K562 (cell line): Measurements from ENCODE around the gene RAB14. TPM values are rescaled to one million over a fixed set of nuclear protein-coding genes. Genes with fewer than 3 reads are reported as not detected.

Source experiments
- ARID4B ChIP-seq: sonication (generic); formaldehyde crosslinking; IDR thresholded peaks from 2 replicates; pipeline ENCODE4 v1.8.0; 2022; ENCODE audit warnings: mild to moderate bottlenecking, missing genetic modification reagents
- DNMT1 ChIP-seq: fragments of 450-650 bp; IDR thresholded peaks from 2 replicates; pipeline ENCODE4 v1.6.1; 2016; ENCODE audit warnings: antibody characterized with exemption, mild to moderate bottlenecking
- HINFP ChIP-seq: fragments of 450-650 bp; conservative IDR thresholded peaks from 2 replicates; pipeline ENCODE4 v1.6.1; 2016; ENCODE audit warnings: missing genetic modification characterization, low read depth, mild to moderate bottlenecking, control low read depth, missing compliant biosample characterization
- HLTF ChIP-seq: fragments of 450-650 bp; IDR thresholded peaks from 2 replicates; pipeline ENCODE4 v1.6.1; 2016
- PPARD ChIP-seq: fragments of 250-450 bp; sonication (Bioruptor Pico); IDR thresholded peaks from 2 replicates; pipeline ENCODE4 v1.8.0; 2022; ENCODE audit warnings: inconsistent platforms, mild to moderate bottlenecking, moderate library complexity
- PRDM10 ChIP-seq: fragments of 450-650 bp; IDR thresholded peaks from 2 replicates; pipeline ENCODE4 v1.6.1; 2018; ENCODE audit not compliant: partially characterized antibody
- SMARCC2 ChIP-seq: fragments of 450-650 bp; IDR thresholded peaks from 2 replicates; pipeline ENCODE4 v1.6.1; 2017; ENCODE audit warnings: antibody characterized with exemption, moderate library complexity, mild to moderate bottlenecking, low read depth
- SRSF1 ChIP-seq: fragments of 200-400 bp; formaldehyde crosslinking; IDR thresholded peaks from 2 replicates; pipeline ENCODE4 v1.6.1; 2017; ENCODE audit warnings: mild to moderate bottlenecking, low read depth, low read length, moderate library complexity
- TOE1 ChIP-seq, 2 experiments: fragments of 450-650 bp in 1 of 2; sonication (generic) in 1 of 2; formaldehyde crosslinking in 1 of 2; IDR thresholded peaks; 2 replicates each; pipeline versions ENCODE4 v1.7.1 to v1.8.0; 2016 to 2022; ENCODE audit warnings: borderline replicate concordance in 2 of 2, mild to moderate bottlenecking in 2 of 2, antibody characterized with exemption in 1 of 2, inconsistent platforms in 1 of 2, low read depth in 1 of 2, missing genetic modification reagents in 1 of 2, moderate library complexity in 1 of 2
- TRIM24 ChIP-seq, 2 experiments: fragments of 450-650 bp; IDR thresholded peaks; 2 replicates each; pipeline ENCODE4 v1.6.1; 2016
- U2AF1 ChIP-seq: fragments of 200-400 bp; formaldehyde crosslinking; optimal IDR thresholded peaks from 2 replicates; pipeline ENCODE3; 2017; ENCODE audit warnings: mild to moderate bottlenecking, low read depth, low read length, moderate library complexity
- ZFP1 ChIP-seq: fragments of 450-650 bp; formaldehyde crosslinking; IDR thresholded peaks from 2 replicates; pipeline ENCODE4 v1.4.0; 2020; ENCODE audit warnings: mild to moderate bottlenecking, mixed read lengths
- ZNF263 ChIP-seq: sonication (generic); formaldehyde crosslinking; IDR thresholded peaks from 2 replicates; pipeline ENCODE4 v1.8.0; 2022; ENCODE audit warnings: mild to moderate bottlenecking, missing genetic modification reagents, borderline replicate concordance
- ZNF347 ChIP-seq: fragments of 450-650 bp; formaldehyde crosslinking; IDR thresholded peaks from 2 replicates; pipeline ENCODE4 v1.4.0; 2020; ENCODE audit warnings: low read depth, mild to moderate bottlenecking, moderate library complexity
- polyA plus RNA-seq, 8 experiments: library from polyadenylated mRNA; depleted of rRNA in 4 of 8; stranded (reverse) in 5 of 8; unstranded in 3 of 8; fragments of >200 nt; fragmentation: Nextera tagmentation in 2 of 8; fragmentation: Illumina TruSeq in 1 of 8; extraction: Ambion mirVana in 2 of 8; extraction: Trizol in 1 of 8; gene quantifications; 2 replicates each; pipeline versions ENCODE4 v1.2.1 to v1.2.3, GENCODE V29; 2011 to 2014; ENCODE audit warnings: inconsistent platforms in 1 of 8, missing spikeins in 1 of 8
- total RNA-seq, 7 experiments: library from RNA; depleted of rRNA in 6 of 7; stranded (reverse); fragments of >200 nt in 6 of 7; fragmentation: Illumina TruSeq in 2 of 7; extraction: Trizol in 2 of 7; gene quantifications; 2 replicates each; pipeline versions ENCODE4 v1.2.1 to v1.2.3, GENCODE V29; 2011 to 2021; ENCODE audit warnings: low replicate concordance in 1 of 7
- TF ChIP-seq, protein P1 (sequence below): sonication (generic); formaldehyde crosslinking; IDR thresholded peaks from 2 replicates; pipeline ENCODE4 v1.8.0; 2023; ENCODE audit warnings: mild to moderate bottlenecking, missing genetic modification reagents

The RAB14 gene
- total and polyA plus RNA-seq, 9 of the 15 experiments (the other 6 are each of a cell fraction or from before 2014, with no cell fraction given) = 10.3 to 41.8 (median 20.9) TPM

- TF ChIP-seq, protein P1, sequence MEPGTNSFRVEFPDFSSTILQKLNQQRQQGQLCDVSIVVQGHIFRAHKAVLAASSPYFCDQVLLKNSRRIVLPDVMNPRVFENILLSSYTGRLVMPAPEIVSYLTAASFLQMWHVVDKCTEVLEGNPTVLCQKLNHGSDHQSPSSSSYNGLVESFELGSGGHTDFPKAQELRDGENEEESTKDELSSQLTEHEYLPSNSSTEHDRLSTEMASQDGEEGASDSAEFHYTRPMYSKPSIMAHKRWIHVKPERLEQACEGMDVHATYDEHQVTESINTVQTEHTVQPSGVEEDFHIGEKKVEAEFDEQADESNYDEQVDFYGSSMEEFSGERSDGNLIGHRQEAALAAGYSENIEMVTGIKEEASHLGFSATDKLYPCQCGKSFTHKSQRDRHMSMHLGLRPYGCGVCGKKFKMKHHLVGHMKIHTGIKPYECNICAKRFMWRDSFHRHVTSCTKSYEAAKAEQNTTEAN (CRISPR knock-in tag) = no peak
- TF ChIP-seq HLTF (no peak), SRSF1 (no peak), PPARD (CRISPR knock-in tag) (no peak), ARID4B (CRISPR knock-in tag) (no peak), DNMT1 (no peak), SMARCC2 (peak; percentile 45; the same call in 1 of the 2 replicates), ZNF263 (CRISPR knock-in tag) (no peak), TOE1 (IDR thresholded peaks at IDR 0.05; ENCODE audit: borderline replicate concordance) (no peak), TOE1 (CRISPR knock-in tag; IDR thresholded peaks at IDR 0.05; ENCODE audit: borderline replicate concordance, low read depth) (no peak), PRDM10 (no peak), U2AF1 (no peak), TRIM24 (IDR thresholded peaks at IDR 0.05) (peak; percentile 32 to 77; a peak in 3 of 4 replicates), HINFP (tag) (no peak), ZNF347 (CRISPR knock-in tag) (no peak), ZFP1 (CRISPR knock-in tag) (no peak)
These were observed 32.5 kb upstream of the RAB14 start (continued) for GRCh38 chr9:121233906-121234831.
